Loucy (cell line): ENCODE results near the gene SPOCK2.
A peak's percentile ranks its signal among the peaks of the same experiment; 100 is the strongest.

Experiments used
- H2AFZ ChIP-seq: fragments of 200-600 bp; sonication (generic); 2 replicates; pipeline ENCODE4 v1.6.0; 2016; ENCODE audit warnings: antibody characterized with exemption, mild to moderate bottlenecking, low read length, moderate library complexity
- H3F3A ChIP-seq: fragments of 200-600 bp; 2 replicates; pipeline ENCODE4 v1.6.0; 2016; ENCODE audit warnings: antibody characterized with exemption, low read depth, mild to moderate bottlenecking
- H3K27me3 ChIP-seq: fragments of 200-600 bp; sonication (generic); 2 replicates; pipeline ENCODE4 v1.6.1; 2014; ENCODE audit warnings: low read length, mild to moderate bottlenecking; ENCODE audit not compliant: insufficient read depth, poor library complexity, severe bottlenecking
- H3K36me3 ChIP-seq: fragments of 200-600 bp; sonication (generic); 2 replicates; pipeline ENCODE4 v1.6.1; 2016; ENCODE audit warnings: low read length; ENCODE audit not compliant: insufficient read depth
- H3K4me1 ChIP-seq: fragments of 200-600 bp; sonication (generic); 2 replicates; pipeline ENCODE4 v1.5.1; 2014; ENCODE audit warnings: low read length, mild to moderate bottlenecking; ENCODE audit not compliant: insufficient read depth, poor library complexity, severe bottlenecking
- H3K4me2 ChIP-seq: fragments of 200-600 bp; sonication (generic); 2 replicates; pipeline ENCODE4 v1.6.0; 2014; ENCODE audit warnings: antibody characterized with exemption, low read length, low read depth, mild to moderate bottlenecking; ENCODE audit not compliant: poor library complexity, severe bottlenecking
- H3K4me3 ChIP-seq: fragments of 200-600 bp; sonication (generic); 2 replicates; pipeline ENCODE4 v1.5.1; 2014; ENCODE audit warnings: low read length, mild to moderate bottlenecking, mixed read lengths; ENCODE audit not compliant: poor library complexity, severe bottlenecking
- H3K79me2 ChIP-seq: fragments of 200-600 bp; sonication (generic); 2 replicates; pipeline ENCODE4 v1.6.1; 2014; ENCODE audit warnings: low read length; ENCODE audit not compliant: insufficient read depth
- H3K9ac ChIP-seq: fragments of 200-600 bp; sonication (generic); 2 replicates; pipeline ENCODE4 v1.6.0; 2014; ENCODE audit warnings: mild to moderate bottlenecking, low read depth, low read length, moderate library complexity; ENCODE audit not compliant: poor library complexity, severe bottlenecking
- H3K9me2 ChIP-seq: fragments of 200-600 bp; sonication (generic); replicated peaks from 2 replicates; pipeline ENCODE4 v1.6.1; 2016; ENCODE audit warnings: low read depth, low read length, mixed read lengths
- H3K9me3 ChIP-seq: fragments of 200-600 bp; sonication (generic); 2 replicates; pipeline ENCODE4 v1.6.1; 2014; ENCODE audit warnings: mild to moderate bottlenecking, antibody characterized with exemption, low read length, low read depth; ENCODE audit not compliant: insufficient read depth
- H4K20me1 ChIP-seq: fragments of 200-600 bp; sonication (generic); 2 replicates; pipeline ENCODE4 v1.6.0; 2014; ENCODE audit warnings: antibody characterized with exemption, low read length, mild to moderate bottlenecking; ENCODE audit not compliant: insufficient read depth, poor library complexity, severe bottlenecking
- CTCF ChIP-seq: fragments of 200-600 bp; sonication (generic); conservative IDR thresholded peaks from 2 replicates; pipeline ENCODE4 v1.5.1; 2014; ENCODE audit warnings: mild to moderate bottlenecking, antibody characterized with exemption, low read length
- EZH2phosphoT487 ChIP-seq: fragments of 200-600 bp; IDR thresholded peaks from 2 replicates; pipeline ENCODE4 v1.6.1; 2018; ENCODE audit warnings: antibody characterized with exemption, mild to moderate bottlenecking, moderate library complexity, borderline replicate concordance

Gene SPOCK2

GRCh38 chr10:72048450-72049124 is 39.8 kb downstream of the SPOCK2 start:
- no peaks in the 10 kb centered on the region for H3K9me3 ChIP-seq
- H3K79me2 ChIP-seq, result no peaks in the 10 kb centered on the region
- H3K4me1 ChIP-seq, result no peaks in the 10 kb centered on the region
- H3K9ac ChIP-seq, result no peak overlapping the region
- H3F3A ChIP-seq, result no peaks in the 10 kb centered on the region
- no peaks in the 10 kb centered on the region for H3K27me3 ChIP-seq
- no peaks in the 10 kb centered on the region for H4K20me1 ChIP-seq
- no peak overlapping the region for H3K4me3 ChIP-seq
- H3K4me2 ChIP-seq, result no peak overlapping the region
- H3K9me2 ChIP-seq, result no peaks in the 10 kb centered on the region
- no peaks in the 10 kb centered on the region for H3K36me3 ChIP-seq
- peak overlapping the region; percentile 62 for H2AFZ ChIP-seq
- no peak for TF ChIP-seq EZH2phosphoT487
- peak; percentile 100 for TF ChIP-seq CTCF

GRCh38 chr10:72045586-72045985 is 42.8 kb downstream of the SPOCK2 start:
- Histone ChIP-seq H3K9me2 (no peaks in the 10 kb centered on the region), H3F3A (no peaks in the 10 kb centered on the region), H4K20me1 (no peaks in the 10 kb centered on the region), H3K9me3 (no peaks in the 10 kb centered on the region), H3K4me2 (no peak overlapping the region), H3K9ac (no peak overlapping the region), H2AFZ (no peak overlapping the region), H3K79me2 (no peaks in the 10 kb centered on the region), H3K36me3 (no peaks in the 10 kb centered on the region), H3K4me1 (no peaks in the 10 kb centered on the region), H3K4me3 (no peak overlapping the region), H3K27me3 (no peaks in the 10 kb centered on the region)
- TF ChIP-seq CTCF, result no peak
- TF ChIP-seq EZH2phosphoT487, result no peak

- Histone ChIP-seq H3K9ac (no peak overlapping the region), H3F3A (no peaks in the 10 kb centered on the region), H3K9me2 (no peaks in the 10 kb centered on the region), H3K79me2 (no peaks in the 10 kb centered on the region), H3K4me1 (no peaks in the 10 kb centered on the region), H3K4me3 (no peak overlapping the region), H2AFZ (no peak overlapping the region), H3K4me2 (no peak overlapping the region), H4K20me1 (no peaks in the 10 kb centered on the region), H3K36me3 (no peaks in the 10 kb centered on the region), H3K9me3 (no peaks in the 10 kb centered on the region), H3K27me3 (no peaks in the 10 kb centered on the region)
- TF ChIP-seq EZH2phosphoT487 (no peak), CTCF (no peak)
Measured at GRCh38 chr10:72044417-72045041, 43.8 kb downstream of the SPOCK2 start.
